ENCODE measurements around the gene ZNF280B.

The ZNF280B gene

DNA sequence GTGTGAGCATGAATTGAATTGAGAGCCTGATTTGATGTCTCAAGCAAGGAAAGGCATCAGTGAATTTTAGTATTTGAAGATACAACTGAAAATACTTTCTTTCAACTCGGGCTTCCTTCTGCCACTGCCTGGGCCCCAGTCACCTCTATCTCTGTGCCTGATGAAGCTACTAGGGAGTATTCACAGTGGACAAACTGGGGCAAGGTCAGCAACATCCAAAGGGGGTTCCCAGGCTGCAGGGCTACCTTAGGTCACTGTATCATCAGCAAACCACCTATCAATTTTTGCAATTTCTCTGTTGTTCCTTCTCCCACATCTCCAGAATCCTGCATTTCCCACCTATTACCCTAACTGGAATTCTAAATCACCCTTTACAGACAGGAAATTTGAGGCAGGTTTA, 40.4 kb upstream of the ZNF280B start:
- H3K4me3 ChIP-seq (ENCODE audit: low read length in 2 of 2), result no peak overlapping the region
- no peaks in the 10 kb centered on the region for H3K9me3 ChIP-seq (ENCODE audit: control insufficient read depth in 2 of 2, low read length in 2 of 2)
- H3K27ac ChIP-seq (ENCODE audit: low read depth in 2 of 2, low read length in 2 of 2), result no peak overlapping the region
- no peak overlapping the region for H3K9ac ChIP-seq (ENCODE audit: low read depth in 1 of 2, low read length in 2 of 2)
- H3K4me1 ChIP-seq (ENCODE audit: control insufficient read depth in 2 of 2, insufficient read depth in 2 of 2, low read length in 2 of 2), result no peaks in the 10 kb centered on the region
- H3K27me3 ChIP-seq (ENCODE audit: control insufficient read depth in 2 of 2, insufficient read depth in 2 of 2, low read length in 2 of 2), result no peaks in the 10 kb centered on the region
- H3K36me3 ChIP-seq (ENCODE audit: control insufficient read depth in 2 of 2, insufficient read depth in 2 of 2, low read length in 2 of 2), result no peaks in the 10 kb centered on the region

DNA sequence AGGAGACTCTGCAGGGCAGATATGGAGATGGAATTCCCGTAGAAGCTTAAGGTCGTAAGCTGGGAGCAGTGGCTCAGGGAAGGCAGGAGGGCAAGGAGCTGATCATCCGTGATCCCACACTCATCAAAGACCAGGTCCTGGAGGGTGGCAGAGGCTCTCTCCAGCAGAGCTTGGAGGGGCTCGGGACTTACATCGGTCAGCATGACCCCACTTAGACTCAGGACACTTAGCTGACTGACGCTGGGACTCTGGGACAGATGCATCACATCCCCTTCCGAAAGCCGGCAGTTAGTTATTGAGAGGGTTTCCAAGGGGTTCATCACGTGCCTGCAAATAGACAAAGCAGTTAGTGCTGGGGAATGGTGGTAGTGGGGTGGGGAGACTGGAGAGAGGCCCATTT, 39.8 kb upstream of the ZNF280B start:
- no peak overlapping the region for H3K4me3 ChIP-seq (ENCODE audit: low read length in 2 of 2)
- H3K27me3 ChIP-seq (ENCODE audit: control insufficient read depth in 2 of 2, insufficient read depth in 2 of 2, low read length in 2 of 2), result no peaks in the 10 kb centered on the region
- H3K36me3 ChIP-seq (ENCODE audit: control insufficient read depth in 2 of 2, insufficient read depth in 2 of 2, low read length in 2 of 2), result no peaks in the 10 kb centered on the region
- H3K9ac ChIP-seq (ENCODE audit: low read depth in 1 of 2, low read length in 2 of 2), result no peak overlapping the region
- H3K9me3 ChIP-seq (ENCODE audit: control insufficient read depth in 2 of 2, low read length in 2 of 2), result no peaks in the 10 kb centered on the region
- no peaks in the 10 kb centered on the region for H3K4me1 ChIP-seq (ENCODE audit: control insufficient read depth in 2 of 2, insufficient read depth in 2 of 2, low read length in 2 of 2)
- H3K27ac ChIP-seq (ENCODE audit: low read depth in 2 of 2, low read length in 2 of 2), result no peak overlapping the region

DNA sequence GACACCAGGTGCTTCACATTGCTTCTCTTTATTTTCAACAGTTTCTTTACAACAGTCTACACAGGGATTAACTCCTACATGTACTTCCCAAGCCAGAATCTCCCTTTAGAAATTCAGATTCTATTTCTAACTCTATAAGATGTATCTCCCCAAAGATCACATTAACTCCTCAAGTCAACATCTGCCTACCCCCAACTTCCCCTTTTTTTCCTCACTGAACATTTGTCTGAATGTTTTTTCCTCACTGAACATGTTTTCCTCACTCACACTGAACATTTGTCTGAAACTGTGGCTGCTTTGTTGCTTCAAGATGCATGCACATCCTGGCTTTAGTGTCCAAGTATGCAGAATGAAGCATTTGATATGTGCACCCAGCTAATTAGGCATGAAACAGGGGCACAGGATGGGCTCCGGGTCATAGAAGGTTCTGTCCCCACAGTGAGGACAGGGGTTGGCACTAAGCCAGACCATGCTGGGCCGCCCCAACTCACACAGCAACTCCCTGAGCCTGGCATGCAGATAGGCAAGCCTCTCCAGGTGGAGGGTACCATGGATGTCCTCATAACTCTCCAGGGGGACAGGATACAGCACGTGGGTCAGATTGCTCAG, 39.3 kb upstream of the ZNF280B start:
- Histone ChIP-seq H3K27me3 (ENCODE audit: control insufficient read depth in 2 of 2, insufficient read depth in 2 of 2, low read length in 2 of 2) (no peaks in the 10 kb centered on the region), H3K4me1 (ENCODE audit: control insufficient read depth in 2 of 2, insufficient read depth in 2 of 2, low read length in 2 of 2) (no peaks in the 10 kb centered on the region), H3K9me3 (ENCODE audit: control insufficient read depth in 2 of 2, low read length in 2 of 2) (no peaks in the 10 kb centered on the region), H3K4me3 (ENCODE audit: low read length in 2 of 2) (no peak overlapping the region), H3K9ac (ENCODE audit: low read depth in 1 of 2, low read length in 2 of 2) (no peak overlapping the region), H3K27ac (ENCODE audit: low read depth in 2 of 2, low read length in 2 of 2) (no peak overlapping the region), H3K36me3 (ENCODE audit: control insufficient read depth in 2 of 2, insufficient read depth in 2 of 2, low read length in 2 of 2) (no peaks in the 10 kb centered on the region)

DNA sequence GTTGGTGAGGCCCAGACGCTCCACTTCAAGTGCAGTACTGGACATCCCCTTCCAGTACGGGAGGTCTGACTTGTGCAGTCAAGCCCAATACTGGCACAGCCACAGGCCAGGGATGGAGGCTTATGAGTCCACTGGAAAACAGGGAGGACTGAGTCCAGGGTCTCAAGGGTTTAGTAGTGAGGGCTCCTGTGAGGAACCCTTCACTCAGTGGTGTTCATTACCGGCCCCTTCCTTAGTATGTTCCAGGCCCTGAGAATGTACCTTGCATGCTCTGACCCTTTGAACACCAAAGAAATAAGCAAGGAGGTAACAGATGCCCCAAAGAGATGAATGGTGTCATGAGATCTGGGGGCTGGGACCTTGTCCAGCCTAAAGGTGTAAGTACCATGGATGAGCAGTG, 38.7 kb upstream of the ZNF280B start:
- Histone ChIP-seq H3K4me3 (ENCODE audit: low read length in 2 of 2) (no peak overlapping the region), H3K9ac (ENCODE audit: low read depth in 1 of 2, low read length in 2 of 2) (no peak overlapping the region), H3K4me1 (ENCODE audit: control insufficient read depth in 2 of 2, insufficient read depth in 2 of 2, low read length in 2 of 2) (no peaks in the 10 kb centered on the region), H3K36me3 (ENCODE audit: control insufficient read depth in 2 of 2, insufficient read depth in 2 of 2, low read length in 2 of 2) (no peaks in the 10 kb centered on the region), H3K27me3 (ENCODE audit: control insufficient read depth in 2 of 2, insufficient read depth in 2 of 2, low read length in 2 of 2) (no peaks in the 10 kb centered on the region), H3K9me3 (ENCODE audit: control insufficient read depth in 2 of 2, low read length in 2 of 2) (no peaks in the 10 kb centered on the region), H3K27ac (ENCODE audit: low read depth in 2 of 2, low read length in 2 of 2) (no peak overlapping the region)

DNA sequence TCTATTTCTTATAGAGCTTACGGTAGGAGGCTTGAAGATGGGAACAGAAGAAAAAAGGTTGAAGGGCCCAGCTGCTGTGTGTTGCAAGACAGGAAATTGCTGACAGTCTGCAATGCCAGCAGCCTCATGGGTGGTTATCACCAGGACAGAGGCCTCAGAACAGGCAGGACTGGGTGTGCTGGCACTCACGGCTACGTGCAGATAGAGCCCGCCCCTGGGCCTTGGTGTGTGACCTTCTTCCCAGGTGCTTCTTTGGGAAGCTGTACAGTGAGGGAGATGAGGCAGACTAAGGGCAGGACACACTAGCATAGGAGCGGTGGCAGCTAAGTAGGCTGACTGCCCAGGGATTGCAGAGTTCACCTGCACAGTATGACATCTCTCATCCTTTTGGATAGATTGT, 37.9 kb upstream of the ZNF280B start:
- Histone ChIP-seq H3K9me3 (ENCODE audit: control insufficient read depth in 2 of 2, low read length in 2 of 2) (no peaks in the 10 kb centered on the region), H3K27me3 (ENCODE audit: control insufficient read depth in 2 of 2, insufficient read depth in 2 of 2, low read length in 2 of 2) (no peaks in the 10 kb centered on the region), H3K4me1 (ENCODE audit: control insufficient read depth in 2 of 2, insufficient read depth in 2 of 2, low read length in 2 of 2) (no peaks in the 10 kb centered on the region), H3K4me3 (ENCODE audit: low read length in 2 of 2) (no peak overlapping the region), H3K36me3 (ENCODE audit: control insufficient read depth in 2 of 2, insufficient read depth in 2 of 2, low read length in 2 of 2) (no peaks in the 10 kb centered on the region), H3K27ac (ENCODE audit: low read depth in 2 of 2, low read length in 2 of 2) (no peak overlapping the region), H3K9ac (ENCODE audit: low read depth in 1 of 2, low read length in 2 of 2) (no peak overlapping the region)

DNA sequence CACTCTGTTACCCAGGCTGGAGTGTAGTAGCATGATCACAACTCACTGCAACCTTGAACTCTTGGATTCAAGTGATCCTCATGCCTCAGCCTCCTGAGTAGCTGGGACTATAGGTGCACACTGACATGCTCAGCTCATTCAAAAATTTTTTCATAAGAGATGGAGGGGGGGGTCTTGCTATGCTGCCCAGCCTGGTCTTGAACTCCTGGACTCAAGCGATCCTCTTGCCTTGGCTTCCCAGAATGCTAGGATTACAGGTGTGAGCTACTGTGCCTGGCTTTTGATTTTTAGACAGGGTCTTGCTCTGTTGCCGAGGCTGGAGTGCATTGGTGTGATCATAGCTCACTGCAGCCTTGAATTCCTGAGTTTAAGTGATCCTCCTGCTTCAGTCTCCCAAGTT, 36.5 kb upstream of the ZNF280B start:
- Histone ChIP-seq H3K4me1 (ENCODE audit: control insufficient read depth in 2 of 2, insufficient read depth in 2 of 2, low read length in 2 of 2) (no peaks in the 10 kb centered on the region), H3K4me3 (ENCODE audit: low read length in 2 of 2) (no peak overlapping the region), H3K9ac (ENCODE audit: low read depth in 1 of 2, low read length in 2 of 2) (no peak overlapping the region), H3K27me3 (ENCODE audit: control insufficient read depth in 2 of 2, insufficient read depth in 2 of 2, low read length in 2 of 2) (no peaks in the 10 kb centered on the region), H3K9me3 (ENCODE audit: control insufficient read depth in 2 of 2, low read length in 2 of 2) (no peaks in the 10 kb centered on the region), H3K36me3 (ENCODE audit: control insufficient read depth in 2 of 2, insufficient read depth in 2 of 2, low read length in 2 of 2) (no peaks in the 10 kb centered on the region), H3K27ac (ENCODE audit: low read depth in 2 of 2, low read length in 2 of 2) (no peak overlapping the region)

DNA sequence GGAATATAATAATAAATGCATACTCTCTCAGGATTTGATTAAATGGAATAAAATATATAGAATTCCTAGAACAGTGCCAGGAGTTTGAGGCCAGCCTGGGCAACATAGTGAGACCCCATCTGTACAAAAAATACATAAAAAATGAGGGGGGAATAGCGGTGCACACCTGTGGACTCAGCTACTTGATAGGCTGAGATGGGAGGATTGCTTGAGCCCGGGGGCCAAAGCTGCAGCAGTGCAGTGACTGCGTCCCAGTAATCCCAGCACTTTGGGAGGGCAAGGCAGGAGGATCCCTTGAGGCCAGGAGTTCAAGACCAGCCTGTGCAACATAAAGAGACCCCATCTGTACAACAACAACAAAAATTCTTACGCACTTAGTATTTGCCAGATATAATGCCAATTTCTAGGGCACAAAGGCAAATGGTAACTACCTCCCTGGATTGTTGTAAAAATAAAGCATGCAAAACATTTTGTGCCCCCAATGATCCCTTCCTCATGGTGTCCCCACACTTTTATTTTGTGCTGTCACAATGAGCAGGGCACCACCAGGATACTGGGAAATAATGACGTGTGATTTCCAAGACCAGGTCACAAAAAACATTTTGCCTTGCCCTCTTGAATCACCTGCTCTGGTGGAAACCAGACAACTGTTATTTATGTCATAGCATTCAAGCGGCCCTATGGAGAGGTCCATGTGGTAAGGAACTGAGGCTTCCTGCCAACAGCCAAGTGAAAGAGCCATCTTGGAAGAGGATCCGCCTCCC, 29.9 kb upstream of the ZNF280B start:
- Histone ChIP-seq H3K36me3 (ENCODE audit: control insufficient read depth in 2 of 2, insufficient read depth in 2 of 2, low read length in 2 of 2) (no peaks in the 10 kb centered on the region), H3K9me3 (ENCODE audit: control insufficient read depth in 2 of 2, low read length in 2 of 2) (no peaks in the 10 kb centered on the region), H3K4me3 (ENCODE audit: low read length in 2 of 2) (no peak overlapping the region), H3K9ac (ENCODE audit: low read depth in 1 of 2, low read length in 2 of 2) (no peak overlapping the region), H3K27me3 (ENCODE audit: control insufficient read depth in 2 of 2, insufficient read depth in 2 of 2, low read length in 2 of 2) (no peaks in the 10 kb centered on the region), H3K4me1 (ENCODE audit: control insufficient read depth in 2 of 2, insufficient read depth in 2 of 2, low read length in 2 of 2) (no peaks in the 10 kb centered on the region), H3K27ac (ENCODE audit: low read depth in 2 of 2, low read length in 2 of 2) (no peak overlapping the region)

DNA sequence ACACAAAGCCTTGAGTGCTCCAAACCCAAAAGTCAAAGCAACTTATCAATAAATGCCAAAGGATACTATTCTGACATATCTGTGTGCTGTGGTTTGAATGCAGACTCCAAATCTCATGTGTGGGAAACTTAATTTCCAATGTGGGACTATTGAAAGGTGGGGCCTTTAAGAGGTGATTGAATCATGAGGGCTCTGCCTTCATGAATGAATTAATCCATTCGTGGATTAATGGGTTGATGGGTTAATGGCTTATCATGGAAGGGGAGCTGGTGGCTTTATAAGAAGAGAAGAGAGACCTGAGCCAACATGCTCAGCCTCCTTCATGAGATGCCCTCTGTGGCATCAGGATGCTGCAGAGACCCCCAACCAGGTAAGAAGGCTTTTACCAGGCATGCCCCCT, 28.4 kb upstream of the ZNF280B start:
- no peak overlapping the region for H3K4me3 ChIP-seq (ENCODE audit: low read length in 2 of 2)
- H3K27ac ChIP-seq (ENCODE audit: low read depth in 2 of 2, low read length in 2 of 2), result no peak overlapping the region
- H3K36me3 ChIP-seq (ENCODE audit: control insufficient read depth in 2 of 2, insufficient read depth in 2 of 2, low read length in 2 of 2), result no peaks in the 10 kb centered on the region
- H3K9me3 ChIP-seq (ENCODE audit: control insufficient read depth in 2 of 2, low read length in 2 of 2), result no peaks in the 10 kb centered on the region
- H3K9ac ChIP-seq (ENCODE audit: low read depth in 1 of 2, low read length in 2 of 2), result no peak overlapping the region
- no peaks in the 10 kb centered on the region for H3K27me3 ChIP-seq (ENCODE audit: control insufficient read depth in 2 of 2, insufficient read depth in 2 of 2, low read length in 2 of 2)
- no peaks in the 10 kb centered on the region for H3K4me1 ChIP-seq (ENCODE audit: control insufficient read depth in 2 of 2, insufficient read depth in 2 of 2, low read length in 2 of 2)

DNA sequence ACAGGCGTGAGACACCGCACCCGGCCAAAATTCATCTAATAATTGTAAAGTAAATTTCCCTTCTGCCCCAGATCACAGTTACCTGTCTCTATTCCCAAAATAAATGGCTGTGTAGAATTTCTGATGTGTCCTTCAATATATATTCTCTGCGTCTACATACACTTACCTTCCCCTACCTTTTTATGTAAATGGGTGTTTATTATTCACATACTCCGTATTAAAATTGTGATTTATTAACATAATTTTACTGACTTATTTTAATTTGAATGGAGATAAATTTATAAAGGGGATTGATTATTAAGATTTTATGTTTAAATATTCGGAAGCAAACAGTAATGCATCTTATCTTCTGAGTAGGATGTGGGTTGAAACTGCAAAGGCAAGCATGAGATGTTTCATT, 28.0 kb upstream of the ZNF280B start:
- no peak overlapping the region for H3K9ac ChIP-seq (ENCODE audit: low read depth in 1 of 2, low read length in 2 of 2)
- no peaks in the 10 kb centered on the region for H3K4me1 ChIP-seq (ENCODE audit: control insufficient read depth in 2 of 2, insufficient read depth in 2 of 2, low read length in 2 of 2)
- H3K27ac ChIP-seq (ENCODE audit: low read depth in 2 of 2, low read length in 2 of 2), result no peak overlapping the region
- H3K36me3 ChIP-seq (ENCODE audit: control insufficient read depth in 2 of 2, insufficient read depth in 2 of 2, low read length in 2 of 2), result no peaks in the 10 kb centered on the region
- no peaks in the 10 kb centered on the region for H3K27me3 ChIP-seq (ENCODE audit: control insufficient read depth in 2 of 2, insufficient read depth in 2 of 2, low read length in 2 of 2)
- no peak overlapping the region for H3K4me3 ChIP-seq (ENCODE audit: low read length in 2 of 2)
- H3K9me3 ChIP-seq (ENCODE audit: control insufficient read depth in 2 of 2, low read length in 2 of 2), result no peaks in the 10 kb centered on the region

DNA sequence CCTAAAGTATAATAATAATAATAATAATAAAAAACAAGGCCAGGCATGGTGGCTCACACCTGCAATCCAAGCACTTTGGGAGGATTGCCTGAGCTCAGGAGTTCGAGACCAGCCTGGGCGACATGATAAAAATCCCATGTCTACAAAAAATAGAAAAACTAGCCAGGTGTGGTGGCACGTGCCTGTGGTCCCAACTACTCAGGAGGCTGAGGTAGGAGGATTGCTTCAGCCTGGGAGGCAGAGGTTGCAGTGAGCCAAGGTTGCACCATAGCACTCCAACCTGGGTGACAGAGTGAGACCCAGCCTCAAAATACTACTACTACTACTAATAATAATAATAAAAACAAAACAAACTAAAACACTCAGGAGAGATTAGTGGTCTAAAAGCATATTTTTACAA, 27.1 kb upstream of the ZNF280B start:
- no peak overlapping the region for H3K4me3 ChIP-seq (ENCODE audit: low read length in 2 of 2)

More for the DNA sequence above, 27.1 kb upstream of the ZNF280B start:
- Histone ChIP-seq H3K4me1 (ENCODE audit: control insufficient read depth in 2 of 2, insufficient read depth in 2 of 2, low read length in 2 of 2) (no peaks in the 10 kb centered on the region), H3K27me3 (ENCODE audit: control insufficient read depth in 2 of 2, insufficient read depth in 2 of 2, low read length in 2 of 2) (no peaks in the 10 kb centered on the region), H3K27ac (ENCODE audit: low read depth in 2 of 2, low read length in 2 of 2) (no peak overlapping the region), H3K36me3 (ENCODE audit: control insufficient read depth in 2 of 2, insufficient read depth in 2 of 2, low read length in 2 of 2) (no peaks in the 10 kb centered on the region), H3K9ac (ENCODE audit: low read depth in 1 of 2, low read length in 2 of 2) (no peak overlapping the region), H3K9me3 (ENCODE audit: control insufficient read depth in 2 of 2, low read length in 2 of 2) (no peaks in the 10 kb centered on the region)
